ENCODE measurements around the gene MYO1H.

- TF ChIP-seq YY1 (IDR thresholded peaks at IDR 0.05; ENCODE audit: insufficient read depth, insufficient read length) (no peak), SUZ12 (IDR thresholded peaks at IDR 0.05; ENCODE audit: extremely low read depth, insufficient read depth, insufficient read length) (no peak)
These were observed 144.7 kb downstream of the MYO1H start for GRCh38 chr12:109492371-109492770.

Data from NT2/D1 (cell line).